ENCODE data around the gene LARP4. TPM values are rescaled to one million over a fixed set of nuclear protein-coding genes. Genes with fewer than 3 reads are reported as not detected.
"Not testable (repeated sequence)": the region's sequence is repeated elsewhere in the genome, so short reads cannot be mapped to it uniquely, and the experiment has no call there.

Gene LARP4
- total and polyA plus RNA-seq, 9 of the 15 experiments (the other 6 are each of a cell fraction or from before 2014, with no cell fraction given): 31.6 to 84.5 (median 52.4) TPM

GRCh38 chr12:50520416-50521207, 119.9 kb downstream of the LARP4 start:
- H3K36me3 ChIP-seq (ENCODE audit: control insufficient read depth, insufficient read depth, low read length): 0 out of 3 replicates have a peak, but pooled peaks cover 7% of the 10 kb centered on the region
- no peak overlapping the region for H3K4me2 ChIP-seq (ENCODE audit: insufficient read depth, low read length)
- no peak overlapping the region for H2AFZ ChIP-seq (ENCODE audit: low read depth, low read length)
- no peak for DNase-seq (ENCODE audit: extremely low read depth in 1 of 4, low spot score in 3 of 4)
- POLR2A ChIA-PET: interaction anchor here (0.8 to 1.0 kb wide), 3 partner anchors 13 to 120 kb away, joined by 3 to 4 read pairs (median 3); no protein-coding TSS in a partner anchor
- H3K27ac ChIP-seq (ENCODE audit: extremely low read depth, low read depth, low read length): no peak overlapping the region
- intact Hi-C loops (cut with micrococcal nuclease): no loop called here
- H3K9ac ChIP-seq (ENCODE audit: insufficient read depth in 1 of 2, low read depth in 2 of 2, low read length in 2 of 2): no peak overlapping the region
- H3K9me3 ChIP-seq (replicated peaks; ENCODE audit: control insufficient read depth, insufficient read depth, low read depth, low read length): no peaks in the 10 kb centered on the region
- TF ChIP-seq NCOA6 (IDR thresholded peaks at IDR 0.05) (no peak), SIN3B (IDR thresholded peaks at IDR 0.05; ENCODE audit: low read depth) (no peak), PYGO2 (tag; IDR thresholded peaks at IDR 0.05) (no peak), THRAP3 (IDR thresholded peaks at IDR 0.05; ENCODE audit: borderline replicate concordance) (no peak), ZNF561 (CRISPR knock-in tag; conservative IDR thresholded peaks at IDR 0.05) (no peak), THAP12 (CRISPR knock-in tag; IDR thresholded peaks at IDR 0.05) (no peak), TCF15 (CRISPR knock-in tag; IDR thresholded peaks at IDR 0.05) (no peak), E2F1 (CRISPR knock-in tag; IDR thresholded peaks at IDR 0.05) (no peak)
- 75% methylated on average over 6 of the region's 8 CpGs for WGBS (ENCODE audit: insufficient coverage, low coverage, missing lambda C conversion rate)
- H3K4me3 ChIP-seq: no peak overlapping the region
- no peaks in the 10 kb centered on the region for H4K20me1 ChIP-seq (replicated peaks; ENCODE audit: control insufficient read depth, insufficient read depth, low read length)
- no peaks in the 10 kb centered on the region for H3K9me1 ChIP-seq (ENCODE audit: control insufficient read depth, insufficient read depth, low read length)
- BruUV-seq (replicated peaks): no TSS peak
- in situ Hi-C loops (cut with MboI): no loop called here
- H3K4me1 ChIP-seq (replicated peaks in 1 of 2; ENCODE audit: control insufficient read depth in 2 of 2, insufficient read depth in 2 of 2, low read length in 2 of 2): peaks cover 1 to 15% of the 10 kb centered on the region in 2 experiments; a peak in 4 of 5 replicates
- no peaks in the 10 kb centered on the region for H3K27me3 ChIP-seq (ENCODE audit: control insufficient read depth in 2 of 2, insufficient read depth in 2 of 2, low read length in 2 of 2)
- CTCF ChIA-PET (ENCODE audit: low intra/inter-chr PET ratio): no interaction called here
- no peak for FAIRE-seq
- ATAC-seq: no peak
- H3K79me2 ChIP-seq (ENCODE audit: control insufficient read depth, insufficient read depth, low read length): peaks cover 60% of the 10 kb centered on the region

GRCh38 chr12:50521781-50522180, 121.1 kb downstream of the LARP4 start:
- BruUV-seq (replicated peaks); ATAC-seq; H4K20me1 ChIP-seq (replicated peaks; ENCODE audit: control insufficient read depth, insufficient read depth, low read length); H3K9me3 ChIP-seq (replicated peaks; ENCODE audit: control insufficient read depth, insufficient read depth, low read depth, low read length); POLR2A ChIA-PET; intact Hi-C loops (cut with micrococcal nuclease); H3K9ac ChIP-seq (ENCODE audit: insufficient read depth in 1 of 2, low read depth in 2 of 2, low read length in 2 of 2); CTCF ChIA-PET (ENCODE audit: low intra/inter-chr PET ratio); H3K9me1 ChIP-seq (ENCODE audit: control insufficient read depth, insufficient read depth, low read length); H2AFZ ChIP-seq (ENCODE audit: low read depth, low read length); H3K4me3 ChIP-seq; H3K27me3 ChIP-seq (ENCODE audit: control insufficient read depth in 2 of 2, insufficient read depth in 2 of 2, low read length in 2 of 2); in situ Hi-C loops (cut with MboI); H3K27ac ChIP-seq (ENCODE audit: extremely low read depth, low read depth, low read length); DNase-seq (ENCODE audit: extremely low read depth in 1 of 4, low spot score in 3 of 4); H3K4me2 ChIP-seq (ENCODE audit: insufficient read depth, low read length); FAIRE-seq: not testable (repeated sequence)
- WGBS (ENCODE audit: insufficient coverage, low coverage, missing lambda C conversion rate): 95% methylated on average over 4 of the region's 4 CpGs
- Histone ChIP-seq H3K36me3 (ENCODE audit: control insufficient read depth, insufficient read depth, low read length) (peaks cover 12% of the 10 kb centered on the region; the same call in 1 of the 3 replicates), H3K79me2 (ENCODE audit: control insufficient read depth, insufficient read depth, low read length) (peaks cover 55% of the 10 kb centered on the region), H3K4me1 (replicated peaks in 1 of 2; ENCODE audit: control insufficient read depth in 2 of 2, insufficient read depth in 2 of 2, low read length in 2 of 2) (peaks cover 0 to 14% of the 10 kb centered on the region in 2 experiments; a peak in 2 of 5 replicates)
